ENCODE data around the gene ATG7.
"Not testable (repeated sequence)": the region's sequence is repeated elsewhere in the genome, so short reads cannot be mapped to it uniquely, and the experiment has no call there.

The ATG7 gene

GRCh38 chr3:11437506-11437905 is 165.3 kb downstream of the ATG7 start:
- DNase-seq: no peak

DNA sequence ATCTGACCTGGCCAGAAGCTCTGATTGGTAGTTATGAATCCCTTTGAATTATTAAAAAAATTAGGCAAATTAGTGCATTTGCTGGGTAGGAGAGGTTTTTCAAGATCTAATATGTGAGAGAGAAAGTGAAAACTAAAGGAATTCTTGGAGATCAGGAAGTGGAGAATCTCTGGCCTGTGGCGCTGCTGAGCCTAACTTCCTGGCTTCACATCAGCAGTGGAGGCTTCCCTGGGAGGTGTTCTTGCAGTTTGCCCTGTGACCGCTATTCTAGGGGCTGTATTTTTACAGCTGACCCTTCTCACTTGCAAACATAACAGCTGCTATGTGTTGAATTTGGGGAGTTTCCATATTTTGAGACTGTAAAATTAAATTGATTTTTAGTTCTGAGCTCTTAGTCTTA is 166.4 kb downstream of the ATG7 start:
- DNase-seq: no peak

GRCh38 chr3:11441346-11441745 is 169.1 kb downstream of the ATG7 start:
- DNase-seq: not testable (repeated sequence)

DNA sequence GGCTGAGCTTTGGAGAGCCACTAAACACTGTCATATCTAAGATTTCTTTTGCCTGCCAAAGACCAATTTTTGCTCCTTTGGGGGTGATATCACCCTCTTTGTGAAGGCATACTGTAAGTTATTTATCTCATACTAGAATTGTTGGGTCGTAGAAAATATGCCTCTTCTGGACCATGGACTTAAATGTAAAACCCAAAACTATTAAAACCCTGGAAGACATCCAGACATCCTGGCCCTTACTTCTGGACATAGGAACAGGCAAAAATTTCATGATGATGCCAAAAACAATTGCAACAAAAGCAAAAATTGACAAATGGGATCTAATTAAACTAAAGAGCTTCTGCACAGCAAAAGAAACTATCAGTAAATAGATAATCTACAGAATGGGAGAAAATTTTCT is 172.2 kb downstream of the ATG7 start:
- DNase-seq: no peak

- not testable (repeated sequence) for DNase-seq
Observed at GRCh38 chr3:11445193-11445592, 173.0 kb downstream of the ATG7 start.

DNA sequence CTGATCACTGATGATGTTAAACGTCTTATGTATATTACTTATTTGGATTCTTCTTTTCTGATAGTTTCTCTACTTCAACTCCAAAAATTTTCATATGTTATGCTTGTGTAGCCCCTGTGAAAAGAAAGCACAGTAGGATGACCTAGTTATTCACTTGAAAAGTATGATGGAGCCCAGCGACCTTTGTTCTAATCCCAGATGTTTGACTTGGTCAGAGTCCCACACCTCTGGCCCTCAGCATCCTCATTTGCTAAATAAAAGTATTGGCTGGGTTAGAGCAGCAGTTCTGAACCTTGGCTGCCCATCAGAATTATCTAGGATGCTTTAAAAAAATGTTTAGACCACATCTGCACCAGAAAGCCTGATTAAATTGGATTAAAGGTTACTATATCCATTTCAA is 173.7 kb downstream of the ATG7 start:
- no peak for DNase-seq

DNA sequence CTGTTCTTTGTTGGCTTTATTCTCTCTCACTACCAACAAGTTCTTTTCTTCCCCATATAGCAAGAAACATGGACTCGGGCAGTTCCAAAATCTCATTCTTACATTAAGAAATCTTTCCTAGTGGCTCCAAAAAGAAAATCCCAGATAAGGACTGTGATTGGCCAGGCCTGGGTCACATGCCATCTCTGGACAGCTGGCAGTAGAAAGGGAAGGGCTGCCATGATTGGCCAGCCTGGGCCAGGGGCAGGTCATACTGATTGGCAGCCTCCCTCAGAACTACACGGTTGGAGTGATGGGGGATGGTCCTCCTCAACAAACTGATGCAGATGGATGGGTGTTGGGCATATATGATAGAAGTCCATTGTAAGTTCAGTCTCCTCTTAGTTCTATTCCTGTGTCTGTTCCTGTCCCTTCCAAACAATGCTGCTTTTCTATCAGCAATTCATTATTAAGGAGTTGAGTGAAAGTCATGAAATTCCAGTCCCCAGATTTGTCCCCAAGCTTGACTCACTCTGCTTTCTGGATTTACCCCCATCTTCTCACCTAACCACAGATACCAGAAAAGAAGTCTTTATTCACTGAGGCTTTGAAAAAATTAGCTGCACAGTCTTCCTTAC is 175.5 kb downstream of the ATG7 start:
- DNase-seq: no peak

GRCh38 chr3:11450015-11450414 is 177.8 kb downstream of the ATG7 start:
- DNase-seq: no peak

DNA sequence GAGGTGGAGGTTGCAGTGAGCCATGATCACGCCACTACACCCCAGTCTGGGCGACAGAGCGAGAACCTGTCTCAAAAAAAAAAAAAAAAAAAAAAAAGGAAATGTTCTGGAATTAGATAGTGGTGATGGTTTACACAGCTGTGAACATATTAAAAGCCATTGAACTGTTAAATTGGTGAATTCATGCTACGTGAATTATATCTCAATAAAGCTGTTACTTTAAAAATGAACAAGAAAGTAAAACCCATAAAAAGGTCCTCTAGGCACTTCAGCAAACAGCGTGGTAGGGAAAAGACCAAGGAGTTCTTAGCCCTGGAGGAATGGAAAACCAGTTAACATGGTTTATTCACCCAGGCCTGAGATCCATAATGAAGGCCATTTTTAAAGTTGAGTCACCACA is 180.1 kb downstream of the ATG7 start:
- no peak for DNase-seq

DNA sequence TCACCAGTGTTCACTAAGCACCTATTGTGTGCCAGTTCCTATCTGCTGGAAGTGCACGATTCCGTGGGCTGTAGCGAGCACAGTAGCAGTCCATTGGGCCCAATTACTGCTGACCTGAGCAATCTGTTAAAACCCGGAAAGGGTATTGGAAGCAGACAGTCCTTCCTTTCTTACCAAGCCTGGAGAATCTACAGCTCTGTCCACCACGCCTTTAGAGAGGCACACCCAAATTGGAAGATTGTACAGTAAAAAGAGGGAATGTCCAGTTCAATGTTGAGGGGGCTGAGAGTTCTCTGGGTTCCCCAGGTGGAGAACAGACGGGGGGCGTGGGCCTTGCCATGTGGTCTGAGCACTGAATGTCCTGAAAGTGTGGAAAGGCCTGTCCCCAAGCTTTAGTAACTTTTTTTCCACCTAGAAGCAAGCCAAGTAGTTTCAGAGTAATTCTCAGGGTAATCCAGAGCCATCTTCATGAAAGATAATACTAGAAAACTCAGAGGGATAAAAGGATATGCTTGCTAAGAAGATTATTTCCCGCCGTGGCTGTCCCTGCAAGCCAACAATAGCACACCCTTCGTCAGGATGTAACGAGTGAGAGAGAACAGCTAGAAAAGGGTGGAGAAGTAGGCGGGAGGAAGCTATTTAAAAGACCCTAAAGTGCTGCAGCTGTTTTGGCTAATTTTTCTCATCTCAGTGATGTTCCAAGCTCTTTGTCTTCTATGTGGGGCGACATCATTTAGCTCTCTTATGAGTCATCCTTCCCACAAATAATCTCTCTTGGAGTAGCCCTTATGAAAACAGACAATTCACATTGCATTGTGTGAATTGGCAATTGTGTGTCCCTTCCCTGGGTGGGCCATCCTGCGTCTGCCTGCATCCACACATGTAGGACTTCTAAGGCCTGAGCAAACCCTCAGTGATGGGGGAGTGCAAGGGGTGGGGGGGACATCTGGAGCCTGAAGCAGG is 181.0 kb downstream of the ATG7 start:
- no peak for DNase-seq

GRCh38 chr3:11455956-11456355 is 183.8 kb downstream of the ATG7 start:
- no peak for DNase-seq

- no peak for DNase-seq
Observed at GRCh38 chr3:11457135-11457534, 184.9 kb downstream of the ATG7 start.

GRCh38 chr3:11459186-11459824 is 187.1 kb downstream of the ATG7 start:
- no peak for DNase-seq

GRCh38 chr3:11461226-11461625 is 189.0 kb downstream of the ATG7 start:
- DNase-seq: no peak

GRCh38 chr3:11462673-11463072 is 190.5 kb downstream of the ATG7 start:
- DNase-seq: not testable (repeated sequence)

- DNase-seq: no peak
Observed at GRCh38 chr3:11463591-11463990, 191.4 kb downstream of the ATG7 start.

DNA sequence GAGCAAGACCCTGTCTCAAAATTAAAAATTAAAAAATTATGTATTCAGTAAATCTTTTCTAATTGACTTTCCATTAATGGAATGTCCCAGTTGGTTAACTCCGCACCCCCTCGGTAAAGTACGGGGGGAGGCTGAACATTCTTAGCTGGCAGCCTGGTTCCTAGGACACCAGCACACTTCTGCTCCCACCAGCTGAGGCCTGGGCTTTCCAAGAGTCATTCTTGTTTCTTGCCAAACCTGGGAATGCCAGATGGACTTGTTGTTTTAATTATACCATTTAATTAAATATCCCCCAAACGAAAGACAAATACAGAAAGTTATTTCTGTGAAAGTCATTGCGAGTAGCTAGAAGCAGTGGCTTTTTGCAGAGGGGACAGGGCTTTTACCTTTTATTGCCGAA is 192.2 kb downstream of the ATG7 start:
- no peak for DNase-seq

DNA sequence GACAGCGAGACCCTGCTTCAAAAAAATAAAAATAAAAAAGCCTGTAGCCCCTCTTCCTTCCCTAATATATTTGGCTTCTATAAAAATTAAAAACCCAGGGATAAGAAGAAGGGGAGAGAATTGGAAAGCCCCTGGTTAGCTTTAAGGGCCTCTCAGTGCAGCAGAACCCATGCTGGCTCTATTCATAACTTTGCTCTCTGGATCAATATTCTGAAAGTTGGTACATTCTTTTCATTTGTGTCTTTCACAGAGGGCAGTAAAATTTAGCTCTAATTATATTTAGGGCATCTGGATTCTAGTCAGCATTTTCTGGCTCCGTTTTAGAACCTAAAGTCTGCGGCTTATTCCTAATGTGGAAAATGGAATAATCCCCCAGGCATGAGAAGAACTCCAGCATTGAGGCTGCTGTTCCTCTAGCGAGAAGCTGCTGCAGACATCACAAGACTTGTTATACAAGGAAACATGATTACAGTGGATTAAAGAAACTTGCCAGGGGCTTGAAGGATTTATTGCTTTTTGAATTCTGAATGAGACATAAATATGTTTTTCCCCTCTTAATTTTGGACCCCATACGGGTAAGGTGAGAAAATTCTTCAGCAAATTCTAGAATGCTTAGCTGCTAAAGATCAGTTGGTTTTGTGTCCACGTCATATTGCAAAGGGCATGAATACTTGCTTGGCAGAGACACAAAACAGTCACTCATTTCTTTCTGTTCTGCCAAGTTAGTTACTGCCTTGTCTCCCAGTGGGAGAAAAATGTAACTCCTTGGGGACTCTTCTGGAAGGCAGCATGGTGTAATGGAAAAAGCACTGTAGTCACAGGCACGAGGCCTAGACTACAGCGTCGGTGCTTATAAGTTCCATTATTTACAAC is 193.8 kb downstream of the ATG7 start:
- DNase-seq: no peak

DNA sequence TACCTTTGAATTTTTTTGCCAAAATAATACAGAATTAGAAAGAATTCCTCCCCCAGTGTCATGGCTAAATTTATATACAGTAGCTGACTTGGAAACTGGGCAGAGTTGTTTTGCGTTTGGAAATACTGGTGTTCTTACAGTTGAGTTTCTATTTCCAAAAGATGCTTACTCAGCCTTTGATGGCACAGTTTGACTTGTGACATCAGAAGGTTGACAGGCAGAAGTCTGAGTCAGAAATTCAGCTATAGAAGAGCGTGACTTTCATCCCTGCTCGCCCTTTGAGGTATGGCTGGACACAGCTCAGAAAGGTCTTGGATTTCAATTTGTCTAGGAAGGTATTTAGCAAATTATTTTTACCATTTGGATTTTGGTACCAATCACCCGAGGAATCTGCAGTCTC is 195.7 kb downstream of the ATG7 start:
- DNase-seq: no peak

- no peak for DNase-seq
Observed at GRCh38 chr3:11470031-11470853, 198.0 kb downstream of the ATG7 start.

- DNase-seq: no peak
Observed at GRCh38 chr3:11475324-11475723, 203.1 kb downstream of the ATG7 start.

DNA sequence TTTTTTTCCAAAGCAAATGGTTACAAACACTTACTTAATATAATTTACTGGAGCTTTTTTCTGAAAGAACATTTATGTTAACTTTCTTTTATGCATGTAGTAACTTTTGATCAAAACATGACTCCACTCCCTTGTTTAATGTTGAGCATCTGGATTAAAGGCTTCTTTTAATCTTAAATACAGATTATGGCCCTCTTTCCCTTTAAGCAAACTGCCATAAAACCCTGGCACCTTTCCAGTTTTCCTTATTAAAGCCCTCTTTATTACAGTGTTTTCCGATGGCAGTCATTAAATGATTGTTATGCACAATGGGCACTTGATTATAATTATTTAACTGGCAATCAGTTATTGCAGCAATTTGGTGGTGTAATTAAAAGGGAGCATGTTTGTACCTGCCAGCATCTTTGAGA is 204.5 kb downstream of the ATG7 start:
- no peak for DNase-seq
